Measurements from ENCODE around the gene MVK.

- TF ChIP-seq EZH2phosphoT487 (IDR thresholded peaks at IDR 0.05; ENCODE audit: unreplicated experiment) = no peak
- no peak for TF ChIP-seq CTCF (conservative IDR thresholded peaks at IDR 0.05; ENCODE audit: low read depth in 2 of 2)
- TF ChIP-seq REST (IDR thresholded peaks at IDR 0.05; ENCODE audit: unreplicated experiment) = no peak
These were observed 71.6 kb downstream of the MVK start for GRCh38 chr12:109645194-109645593.
